HG03139 (cell line): ENCODE data around the gene DPYSL4.

Experiments used
- ATAC-seq: cut with Tn5 transposase; IDR thresholded peaks from one replicate; pipeline ENCODE4 v1.9.1; 2021; ENCODE audit not compliant: unreplicated experiment

DPYSL4 gene

DNA sequence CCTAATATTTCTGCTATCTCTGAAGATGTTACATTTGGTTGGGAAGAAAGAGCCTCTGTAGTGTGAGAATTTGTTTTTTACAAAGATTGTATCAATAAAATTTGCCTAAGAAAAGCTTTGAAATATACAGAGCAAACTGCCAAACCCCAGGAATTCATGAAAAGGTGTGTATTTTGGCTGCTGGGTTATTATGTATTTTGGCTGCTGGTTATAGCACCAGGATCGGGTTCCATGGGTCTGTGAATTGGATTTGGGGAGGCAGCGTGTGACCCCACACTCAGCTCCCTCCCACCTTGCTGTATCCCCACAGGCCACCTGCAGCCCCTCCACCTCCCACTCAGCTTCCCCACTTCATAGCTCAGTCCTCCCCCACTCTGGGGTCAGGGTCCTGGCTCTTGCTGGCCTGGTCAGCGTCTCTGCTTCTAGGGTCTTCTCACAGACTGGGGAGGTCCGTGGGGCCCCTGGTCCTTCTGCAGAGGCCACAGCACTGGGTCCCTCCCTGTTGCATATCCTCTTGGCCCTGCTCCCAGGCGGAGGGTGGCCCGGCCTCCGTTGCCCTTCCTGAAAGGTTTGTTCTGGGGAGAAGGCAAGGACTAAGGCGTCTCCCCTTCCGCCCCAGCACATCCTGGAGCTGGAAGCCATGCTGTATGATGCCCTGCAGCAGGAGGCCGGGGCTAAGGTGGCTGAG is 24.0 kb upstream of the DPYSL4 start:
- no peak for ATAC-seq

DNA sequence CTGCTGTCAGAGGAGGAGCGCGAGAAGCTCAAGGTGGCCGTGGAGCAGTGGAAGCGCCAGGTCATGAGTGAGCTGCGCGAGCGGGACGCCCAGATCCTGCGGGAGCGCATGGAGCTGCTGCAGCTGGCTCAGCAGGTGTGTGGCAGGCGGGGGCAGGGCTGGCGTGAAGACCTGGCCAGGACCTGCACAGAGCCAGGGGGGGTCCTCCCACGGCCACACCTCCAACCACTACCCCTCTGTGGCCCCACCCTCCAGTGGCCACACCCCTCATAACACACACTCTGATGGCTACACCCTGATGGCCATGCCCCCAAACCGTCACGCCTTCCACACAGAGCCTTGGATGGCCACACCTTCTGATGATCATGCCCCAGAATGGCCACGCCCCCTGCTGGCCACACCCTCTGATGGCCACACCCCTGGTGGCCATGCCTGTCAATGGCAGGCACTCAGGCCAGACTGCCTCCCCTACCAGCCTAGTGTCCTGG is 23.4 kb upstream of the DPYSL4 start:
- ATAC-seq = no peak

DNA sequence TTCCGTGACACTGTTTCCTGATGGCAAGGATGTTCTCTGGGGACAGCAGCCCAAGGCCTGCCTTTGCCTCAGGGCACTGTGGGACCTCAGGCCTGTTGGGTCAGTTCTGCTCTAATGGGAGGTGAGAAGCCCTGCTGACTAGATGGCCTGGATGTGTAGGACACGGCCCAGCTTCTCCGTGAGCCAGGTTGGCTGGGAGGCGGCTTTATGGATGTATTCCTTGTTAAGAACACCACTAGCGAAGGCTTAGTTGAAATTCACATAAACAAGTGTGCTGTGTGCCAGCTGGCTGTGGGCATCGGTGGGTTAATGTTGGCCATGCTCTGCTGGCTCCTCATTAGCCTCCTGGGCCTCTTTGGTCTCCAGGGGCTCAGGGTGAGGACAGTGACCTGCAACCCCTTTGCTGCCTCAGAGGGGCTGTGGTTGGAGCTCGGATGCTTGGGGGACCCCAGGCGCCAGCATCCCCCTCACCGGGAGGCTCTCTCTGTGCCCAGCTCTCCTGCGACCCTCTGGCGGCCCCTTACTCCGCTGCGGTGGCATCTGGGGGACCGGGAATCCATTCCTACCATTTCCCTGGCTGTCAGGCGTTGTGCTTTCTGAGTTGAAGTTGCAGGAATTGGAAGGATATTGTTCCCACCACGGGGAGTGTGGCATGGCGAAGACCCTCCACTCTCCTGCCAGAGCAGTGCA is 22.8 kb upstream of the DPYSL4 start:
- no peak for ATAC-seq

DNA sequence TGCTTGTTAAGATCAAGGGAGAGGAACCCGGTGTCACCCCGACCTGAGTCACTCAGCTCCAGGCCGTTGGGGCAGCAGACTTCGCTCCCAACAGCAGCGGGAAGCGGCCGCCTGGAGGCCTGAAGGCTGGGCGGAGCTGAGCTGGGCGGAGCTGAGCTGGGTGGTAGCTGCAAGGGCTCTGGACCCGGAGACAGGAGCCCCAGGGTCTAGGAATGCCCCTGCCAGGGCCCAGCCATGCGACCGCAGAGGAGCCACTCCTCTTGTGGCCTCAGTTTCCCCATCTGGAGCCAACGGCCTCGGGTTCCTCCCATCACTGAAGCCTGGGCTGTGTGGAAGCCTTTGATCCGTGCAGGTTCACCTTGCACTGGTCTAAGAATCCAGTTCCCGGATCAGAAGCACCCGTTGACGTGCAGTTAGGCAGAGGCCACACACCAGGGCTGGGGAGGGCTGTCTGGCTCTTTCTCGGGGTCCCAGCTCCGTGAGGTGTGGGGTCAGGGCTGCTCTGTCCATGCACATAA is 21.9 kb upstream of the DPYSL4 start:
- ATAC-seq = no peak

DNA sequence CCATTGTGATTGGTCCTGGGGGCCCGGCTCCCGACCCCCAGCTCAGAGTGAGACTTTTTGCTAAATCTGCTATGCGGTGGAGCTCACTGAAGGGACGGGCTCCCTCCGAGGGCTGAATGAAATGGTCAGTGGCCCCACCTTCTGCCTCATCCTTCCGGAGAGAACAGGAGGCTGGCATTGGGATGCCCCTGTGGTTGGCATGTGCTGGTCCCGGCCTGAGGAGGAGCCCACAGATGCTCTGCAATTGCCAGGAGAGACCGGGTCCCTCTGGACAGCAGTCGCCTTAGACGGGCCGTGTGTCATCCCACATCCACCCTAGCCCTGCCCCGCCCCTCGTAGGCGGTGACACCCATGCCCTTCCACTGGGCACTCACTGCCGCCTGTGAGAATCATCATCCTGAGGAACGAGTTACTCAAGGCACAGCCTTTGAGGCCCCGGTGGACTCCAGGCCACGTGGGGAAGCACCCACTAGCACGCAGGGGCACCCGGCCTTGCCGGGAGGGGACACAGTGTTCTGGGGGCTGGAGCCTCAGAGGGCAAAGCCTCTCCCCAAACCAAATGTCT is 21.2 kb upstream of the DPYSL4 start:
- no peak for ATAC-seq

DNA sequence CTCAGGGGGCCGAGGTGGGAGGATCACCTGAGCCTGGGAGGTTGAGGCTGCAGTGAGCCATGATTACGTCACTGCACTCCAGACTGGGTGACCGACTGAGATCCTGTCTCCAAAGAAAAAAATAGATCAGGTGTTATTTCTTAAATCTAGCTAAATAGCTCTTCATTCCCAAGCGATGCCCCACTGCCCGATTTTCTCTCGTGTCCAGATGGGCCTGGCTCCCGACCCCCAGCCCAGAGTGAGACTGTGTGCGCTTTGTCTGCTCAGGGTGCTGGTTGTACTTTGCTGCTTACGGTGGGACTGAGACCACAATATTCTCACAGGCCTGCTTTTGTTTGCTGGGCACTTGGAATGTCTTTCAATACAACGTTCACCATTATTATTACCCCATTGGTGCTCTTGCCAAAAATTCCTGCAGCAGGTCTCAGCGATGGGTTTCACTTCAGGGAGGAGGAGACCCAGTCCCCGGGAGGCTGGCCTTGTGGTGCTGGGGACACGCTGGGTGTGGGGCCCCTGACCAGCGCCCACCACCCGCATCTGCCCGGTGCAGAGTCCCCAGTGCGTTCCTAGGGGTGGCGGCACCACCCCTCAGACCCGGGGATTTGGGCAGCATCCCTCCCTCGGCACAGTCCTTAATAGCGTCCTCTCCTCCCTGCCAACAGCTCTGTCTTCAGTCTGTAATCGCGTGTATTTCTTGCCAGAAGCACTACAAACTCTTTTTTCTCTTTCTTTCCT is 20.4 kb upstream of the DPYSL4 start:
- no peak for ATAC-seq

DNA sequence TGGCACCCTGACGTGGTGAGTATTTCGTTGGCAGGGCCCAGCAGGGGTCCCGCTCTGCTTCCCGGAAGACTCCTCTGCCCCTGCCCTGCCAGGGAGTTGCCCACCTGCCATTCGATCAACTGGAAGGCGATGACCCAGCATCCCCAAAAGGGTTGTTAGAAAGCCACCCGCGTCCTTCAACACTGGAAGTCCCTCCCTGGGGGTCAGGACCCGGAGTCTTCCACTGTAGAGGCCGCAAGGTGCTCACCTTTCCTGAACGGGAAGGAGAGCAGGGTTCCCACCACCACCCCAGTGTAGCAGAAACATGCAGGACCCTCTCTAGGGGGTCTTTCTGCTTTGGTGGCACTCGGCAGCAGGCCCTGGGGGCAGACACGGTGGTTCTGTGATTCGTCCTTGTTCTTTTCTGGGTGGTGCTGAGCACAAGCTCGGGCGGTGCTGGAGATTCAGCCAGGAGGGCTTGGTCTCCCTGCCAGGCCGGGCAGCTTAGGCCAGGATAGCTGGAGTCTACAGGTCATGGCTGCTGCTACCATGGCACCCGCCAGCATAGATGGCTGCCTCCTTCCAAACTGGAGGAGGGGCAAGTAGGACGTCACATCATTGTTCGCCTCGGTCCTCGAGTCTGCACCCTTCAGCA is 19.6 kb upstream of the DPYSL4 start:
- no peak for ATAC-seq

DNA sequence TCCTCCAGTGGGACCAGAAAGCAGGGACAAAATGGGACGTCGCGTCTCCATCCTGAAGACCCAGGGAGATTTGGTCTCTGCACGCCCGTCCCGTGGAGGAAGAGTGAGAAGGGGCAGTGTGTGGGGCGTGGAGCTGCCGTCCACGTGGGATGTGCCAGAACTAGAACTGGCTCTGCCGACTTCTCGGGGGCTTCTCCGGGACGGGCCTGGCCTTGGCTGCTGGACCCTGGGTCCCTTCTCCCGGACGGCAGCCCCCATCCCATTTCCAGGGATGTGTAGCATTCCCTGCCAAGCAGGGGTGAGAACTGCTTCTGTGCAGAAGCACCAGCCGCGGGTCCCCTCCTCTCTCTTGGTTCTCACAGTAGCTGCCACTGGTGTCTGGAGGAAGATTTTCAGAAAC is 18.8 kb upstream of the DPYSL4 start:
- ATAC-seq = no peak

DNA sequence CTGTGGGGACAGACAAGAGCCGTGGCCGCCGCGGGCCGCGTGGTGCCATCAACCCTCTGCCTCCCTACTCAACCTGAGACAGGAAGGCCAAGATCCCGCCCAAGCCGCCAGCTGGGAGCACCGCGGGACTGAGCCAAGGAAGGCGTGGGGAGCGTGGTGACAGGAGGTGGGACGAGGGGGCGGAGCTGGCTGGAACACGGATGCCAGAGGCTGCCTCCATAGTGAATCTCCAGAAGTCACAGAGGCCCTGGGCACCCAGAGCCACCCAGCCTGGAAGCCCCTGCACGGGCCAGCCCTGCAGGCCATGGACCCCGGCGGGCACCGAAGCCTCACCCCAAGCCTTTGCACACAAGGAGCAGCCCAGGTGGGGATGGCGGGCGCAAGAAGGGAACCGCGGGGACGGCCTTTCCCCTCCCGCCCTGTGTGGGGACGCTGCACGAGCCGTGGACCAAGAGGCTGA is 18.1 kb upstream of the DPYSL4 start:
- ATAC-seq = no peak

DNA sequence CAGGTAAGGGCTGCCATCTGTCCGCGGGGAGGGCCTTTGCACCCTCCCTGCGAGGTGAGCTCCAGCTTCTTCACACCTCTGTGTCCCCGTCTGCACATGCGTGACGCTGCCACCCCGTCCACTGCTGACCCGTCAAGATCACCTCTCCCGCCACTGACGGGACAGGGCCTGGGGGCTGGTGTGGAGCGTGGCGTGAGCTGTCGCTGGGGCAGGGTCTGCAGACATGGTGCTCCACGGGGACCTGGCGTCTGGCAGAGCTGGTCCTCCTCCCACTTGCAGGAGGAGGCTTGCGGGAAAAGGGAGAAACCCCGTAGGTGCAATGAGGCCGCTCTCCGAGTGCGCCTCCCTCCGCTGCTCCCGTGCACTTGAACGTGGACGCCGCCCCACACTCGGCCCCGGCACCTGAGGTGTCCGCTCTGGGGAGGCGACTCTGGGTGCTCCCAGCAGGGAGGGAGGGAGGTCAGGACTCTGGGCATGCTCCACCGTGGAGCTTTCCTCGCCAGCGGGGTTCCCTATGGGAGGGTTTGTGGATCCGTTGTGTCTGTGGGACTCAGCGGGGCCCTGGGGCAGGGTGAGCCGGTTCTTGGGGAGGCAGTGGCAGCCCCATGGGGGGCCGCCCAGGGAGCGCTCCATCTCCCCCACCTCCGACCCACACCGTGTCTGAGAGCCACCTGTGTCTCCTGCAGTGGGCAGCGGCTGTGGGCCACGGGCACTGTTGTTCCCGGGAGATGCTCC is 17.6 kb upstream of the DPYSL4 start:
- no peak for ATAC-seq

DNA sequence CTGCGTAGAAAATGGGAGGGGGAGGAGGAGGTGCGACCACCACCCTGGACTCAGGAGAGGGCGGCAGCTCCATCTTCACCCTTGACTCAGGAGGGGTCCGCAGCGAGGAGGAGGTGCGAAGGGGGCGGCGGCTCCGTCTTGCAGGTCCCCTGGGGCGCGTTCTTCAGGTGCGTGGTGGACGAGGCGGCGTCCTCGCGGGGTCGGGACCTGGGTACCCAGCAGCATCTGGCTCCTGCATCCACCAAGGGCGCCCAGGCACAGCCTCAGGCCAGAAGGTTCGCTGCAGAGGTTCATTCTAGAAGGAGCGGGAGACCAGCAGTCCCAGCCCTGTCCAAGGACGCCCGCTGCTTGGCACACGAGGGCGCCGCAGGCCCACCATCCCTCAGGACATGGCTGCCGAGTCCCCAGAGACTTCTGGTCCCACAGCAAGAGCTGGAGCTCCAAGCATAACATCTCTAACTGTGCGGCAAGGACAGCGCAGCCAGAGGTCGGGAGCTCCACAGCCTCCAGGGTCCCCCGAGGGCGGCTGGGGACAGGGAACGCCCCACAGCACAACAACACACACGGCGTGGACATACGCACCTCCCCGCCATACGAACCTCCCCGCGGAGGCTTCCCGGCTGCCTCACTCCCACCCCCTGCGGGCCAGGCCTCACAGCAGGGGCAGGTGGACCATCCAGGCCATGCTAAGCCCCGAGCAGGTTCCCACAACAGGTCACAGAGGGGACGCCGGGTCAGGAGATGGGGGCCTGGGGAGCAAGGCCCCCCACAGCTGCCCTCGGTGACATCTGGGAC is 16.8 kb upstream of the DPYSL4 start:
- no peak for ATAC-seq

DNA sequence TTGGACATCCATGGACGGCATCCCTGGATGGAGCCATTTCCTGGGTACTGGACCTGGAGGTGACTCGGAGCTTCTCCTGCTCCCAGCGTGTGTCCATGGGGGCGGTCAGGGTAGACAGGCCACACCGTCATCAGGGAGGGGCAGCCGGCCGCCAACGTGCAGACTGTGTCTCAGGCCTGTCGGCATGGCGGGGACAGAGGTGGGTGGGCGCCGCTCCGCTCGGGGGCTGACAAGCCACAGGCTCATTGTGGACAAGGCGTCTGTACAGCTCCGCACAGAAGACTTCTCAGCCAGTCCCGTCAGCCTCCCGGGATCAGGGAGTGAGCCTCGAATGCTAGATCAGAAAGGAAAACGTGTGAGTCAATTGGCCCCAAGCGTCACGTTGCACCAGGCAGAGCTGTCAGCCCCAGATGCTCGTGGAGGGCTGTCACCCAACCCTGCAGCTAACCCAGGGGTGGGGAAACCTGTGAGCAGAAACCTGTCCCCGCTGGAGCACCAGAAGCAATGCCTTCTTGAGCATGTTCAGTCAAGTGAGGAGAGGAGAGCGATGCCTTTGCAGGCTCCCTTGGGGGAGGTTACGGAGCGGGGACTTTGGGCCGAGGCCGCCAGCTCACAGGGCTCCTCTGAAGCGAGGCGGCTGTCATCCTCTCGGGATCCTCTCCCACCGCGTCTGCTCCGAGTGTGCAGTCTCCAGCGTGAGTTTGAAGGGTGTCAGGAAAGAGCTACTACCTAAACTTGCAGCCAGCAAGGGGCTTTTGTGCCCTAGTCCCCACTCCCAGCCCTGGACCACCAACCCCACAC is 16.0 kb upstream of the DPYSL4 start:
- ATAC-seq = no peak

DNA sequence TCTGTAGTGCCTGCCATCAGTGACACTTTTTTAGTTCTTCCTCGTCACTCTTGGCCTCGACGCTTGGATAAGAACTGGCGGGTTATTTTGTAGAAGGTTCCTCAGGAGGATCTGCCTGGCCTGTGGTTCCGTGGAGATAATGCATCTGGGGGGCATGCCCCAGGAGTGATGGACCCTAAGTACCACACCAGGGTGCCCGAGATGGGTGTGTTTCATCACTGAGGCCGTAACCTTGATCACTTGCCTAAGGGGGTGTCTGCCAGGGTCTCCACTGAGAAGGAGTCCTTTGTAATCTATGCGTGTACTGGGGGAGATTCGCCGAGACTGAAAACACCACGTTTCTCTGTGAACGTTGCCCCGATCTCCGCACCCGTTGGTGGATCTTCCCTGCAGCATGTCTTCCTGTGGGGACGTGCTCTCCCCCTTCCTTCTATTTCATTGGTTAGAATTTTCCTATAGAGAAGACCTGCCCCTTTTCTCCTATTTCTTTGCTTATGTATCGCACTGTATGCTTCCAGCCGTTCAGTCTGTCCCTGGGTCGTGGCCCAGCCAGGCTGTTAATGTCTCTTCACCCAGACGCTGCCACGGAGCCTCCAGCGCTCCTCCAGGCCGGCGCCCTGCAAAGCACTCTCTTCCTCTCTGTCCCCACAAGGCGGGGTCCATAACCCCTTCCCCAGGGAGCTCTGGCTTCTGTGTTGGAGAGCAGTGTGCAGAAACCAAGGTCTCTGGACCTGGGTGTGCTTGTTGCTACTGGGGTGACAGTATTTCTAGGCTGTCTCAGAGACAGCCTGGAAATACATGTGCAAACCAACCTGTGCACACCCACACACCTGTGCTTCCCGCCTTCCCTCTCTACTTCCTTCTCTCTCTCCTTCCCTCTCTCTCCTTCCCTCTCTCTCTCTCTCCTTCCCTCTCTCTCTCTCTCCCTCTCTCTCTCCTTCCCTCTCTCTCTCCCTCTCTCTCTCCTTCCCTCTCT is 14.4 kb upstream of the DPYSL4 start:
- no peak for ATAC-seq

DNA sequence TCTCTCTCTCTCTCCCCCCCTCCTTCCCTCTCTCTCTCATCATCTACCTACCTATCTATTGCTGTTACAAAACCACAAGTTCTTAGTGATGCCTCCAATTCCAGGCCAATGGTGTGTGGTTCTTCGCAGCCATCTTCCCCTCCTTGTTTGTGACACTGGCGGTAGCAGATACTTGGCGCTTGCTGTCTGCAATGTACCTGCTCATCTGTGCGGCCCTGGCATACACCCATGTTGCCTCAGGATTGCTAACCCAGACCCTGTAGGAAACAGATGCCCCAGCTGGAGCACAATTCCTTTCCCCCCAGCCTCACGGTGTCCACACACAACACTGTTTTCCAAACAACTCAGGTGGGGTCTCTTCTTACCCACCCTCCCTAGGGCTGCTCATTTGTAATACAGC is 13.6 kb upstream of the DPYSL4 start:
- no peak for ATAC-seq

DNA sequence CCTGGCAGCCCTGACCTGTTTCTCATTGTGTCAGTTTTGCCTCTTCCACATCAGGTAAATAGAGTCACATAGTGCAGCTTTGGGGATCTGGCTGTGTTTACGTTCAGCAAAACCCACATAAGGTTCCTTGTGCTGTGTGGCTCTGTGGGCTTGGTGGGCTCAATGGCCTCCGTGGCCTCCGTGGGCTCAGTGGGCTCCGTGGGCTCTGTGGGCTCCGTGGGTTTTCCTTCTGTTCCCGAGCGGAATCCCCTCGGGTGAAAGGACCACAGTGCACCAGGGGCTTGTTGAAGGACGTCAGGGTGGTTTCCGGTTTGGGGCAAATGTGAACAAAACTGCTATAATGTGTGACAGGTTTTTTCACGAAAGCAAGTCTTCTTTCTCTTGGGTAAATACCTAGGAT is 12.5 kb upstream of the DPYSL4 start:
- no peak for ATAC-seq

DNA sequence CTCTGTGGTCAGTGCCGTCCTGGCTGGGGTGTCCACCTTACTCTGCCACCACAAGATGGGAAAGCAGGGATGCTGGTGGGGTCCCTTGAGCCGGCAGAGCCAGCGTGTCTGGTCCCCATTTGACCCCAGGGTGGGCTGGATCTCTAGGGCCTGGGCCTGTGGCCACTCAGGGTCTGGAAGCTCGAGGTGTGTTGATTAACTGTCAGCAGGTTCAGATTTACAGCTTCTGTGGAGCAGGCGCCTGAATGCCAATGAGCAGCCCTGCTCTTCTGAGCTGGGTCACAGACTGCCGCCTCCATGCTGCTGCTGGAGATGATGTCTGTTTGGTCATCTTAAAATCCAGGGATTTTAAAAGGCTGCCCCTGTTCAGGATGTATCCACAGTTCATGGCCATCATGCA is 11.3 kb upstream of the DPYSL4 start:
- no peak for ATAC-seq

DNA sequence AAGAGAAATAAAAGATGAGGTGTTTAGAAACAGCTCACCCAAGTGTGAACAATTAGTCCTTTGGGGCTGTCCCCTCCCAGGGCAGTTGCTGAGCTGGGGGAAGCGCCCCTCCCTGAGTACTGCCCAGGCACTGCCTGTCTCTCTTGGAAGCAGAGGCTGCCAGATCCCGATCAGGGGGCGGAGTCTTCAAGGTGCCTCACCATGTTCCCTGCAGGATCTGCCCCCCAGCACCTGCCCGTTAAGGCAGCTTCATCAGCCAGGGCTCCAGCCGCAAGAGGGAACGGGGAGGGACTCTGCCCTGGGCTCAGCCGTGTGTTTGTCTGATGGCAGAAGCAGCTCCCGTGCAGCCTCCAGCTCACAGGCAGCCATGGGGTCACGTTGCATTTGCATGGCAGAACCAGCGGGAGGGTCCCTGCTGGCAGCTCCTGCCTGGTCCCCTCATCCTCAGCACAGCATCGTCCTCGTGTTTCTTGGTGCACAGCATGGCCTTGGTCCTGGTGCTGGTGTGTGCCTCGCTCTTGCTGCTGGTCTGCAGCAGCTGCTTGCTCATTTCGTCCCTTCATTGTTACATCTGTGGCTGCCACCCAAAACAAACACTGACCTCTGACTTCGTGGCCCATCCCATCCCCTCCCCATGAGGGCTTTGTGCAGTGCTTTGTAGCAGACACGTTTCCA is 10.7 kb upstream of the DPYSL4 start:
- ATAC-seq = no peak
